Gastroesophageal sphincter (tissue), 3 donors: ENCODE measurements around the gene DNTTIP2.

Experiments
- EP300 ChIP-seq: sonication (generic); formaldehyde crosslinking; IDR thresholded peaks from one replicate; pipeline ENCODE4 v1.6.1; 2017; ENCODE audit warnings: antibody characterized with exemption, mild to moderate bottlenecking
- POLR2A ChIP-seq, 2 donors: fragments of 450-650 bp; IDR thresholded peaks; one replicate each; pipeline ENCODE4 v1.6.1; 2017; ENCODE audit warnings: antibody characterized with exemption in 2 of 2, mild to moderate bottlenecking in 2 of 2, moderate library complexity in 1 of 2
- POLR2AphosphoS5 ChIP-seq: sonication (generic); formaldehyde crosslinking; IDR thresholded peaks from one replicate; pipeline ENCODE4 v1.6.1; 2017; ENCODE audit warnings: antibody characterized with exemption
- TF ChIP-seq, protein P1 (sequence below), 4 experiments: fragments of 200-600 bp in 2 of 4; fragments of 450-650 bp in 2 of 4; sonication (generic) in 1 of 4; IDR thresholded peaks; one replicate each; pipeline ENCODE4 v1.5.1; 2017 to 2019; ENCODE audit warnings: antibody characterized with exemption in 4 of 4, mild to moderate bottlenecking in 2 of 4, moderate library complexity in 2 of 4

DNA sequence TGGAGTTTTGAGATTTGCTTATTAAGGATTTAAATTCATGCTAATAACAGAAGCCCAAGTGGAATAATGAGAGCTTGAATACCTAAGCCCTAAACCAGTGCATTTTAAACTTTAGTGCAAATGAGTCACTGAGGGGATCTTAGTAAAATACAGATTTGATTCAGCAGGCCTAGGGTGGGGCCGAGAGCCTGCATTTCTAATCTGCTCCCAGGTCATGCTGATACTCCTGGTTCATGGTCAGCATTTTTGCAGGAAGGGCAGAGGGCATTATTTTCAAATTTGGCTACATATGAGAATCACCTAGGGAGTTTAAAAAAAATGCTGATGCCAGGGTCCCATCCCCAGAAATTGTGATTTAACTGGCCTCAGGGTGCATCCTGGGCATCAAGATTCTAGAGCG is 39.3 kb downstream of the DNTTIP2 start:
- TF ChIP-seq, protein P1, sequence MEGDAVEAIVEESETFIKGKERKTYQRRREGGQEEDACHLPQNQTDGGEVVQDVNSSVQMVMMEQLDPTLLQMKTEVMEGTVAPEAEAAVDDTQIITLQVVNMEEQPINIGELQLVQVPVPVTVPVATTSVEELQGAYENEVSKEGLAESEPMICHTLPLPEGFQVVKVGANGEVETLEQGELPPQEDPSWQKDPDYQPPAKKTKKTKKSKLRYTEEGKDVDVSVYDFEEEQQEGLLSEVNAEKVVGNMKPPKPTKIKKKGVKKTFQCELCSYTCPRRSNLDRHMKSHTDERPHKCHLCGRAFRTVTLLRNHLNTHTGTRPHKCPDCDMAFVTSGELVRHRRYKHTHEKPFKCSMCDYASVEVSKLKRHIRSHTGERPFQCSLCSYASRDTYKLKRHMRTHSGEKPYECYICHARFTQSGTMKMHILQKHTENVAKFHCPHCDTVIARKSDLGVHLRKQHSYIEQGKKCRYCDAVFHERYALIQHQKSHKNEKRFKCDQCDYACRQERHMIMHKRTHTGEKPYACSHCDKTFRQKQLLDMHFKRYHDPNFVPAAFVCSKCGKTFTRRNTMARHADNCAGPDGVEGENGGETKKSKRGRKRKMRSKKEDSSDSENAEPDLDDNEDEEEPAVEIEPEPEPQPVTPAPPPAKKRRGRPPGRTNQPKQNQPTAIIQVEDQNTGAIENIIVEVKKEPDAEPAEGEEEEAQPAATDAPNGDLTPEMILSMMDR (IDR thresholded peaks at IDR 0.05): no peak
- no peak for TF ChIP-seq POLR2A (IDR thresholded peaks at IDR 0.05)
- TF ChIP-seq EP300: no peak
- no peak for TF ChIP-seq POLR2AphosphoS5
